Epithelial cell of prostate (primary cell): Measurements from ENCODE around the gene ANAPC2.

Experiments used
- DNase-seq: peaks from one replicate; pipeline ENCODE4 v3.0.0-alpha.2; 2011; ENCODE audit warnings: low read depth, low spot score
- H3K27ac ChIP-seq: fragments of 450-650 bp; 2 replicates; pipeline ENCODE4 v1.5.1; 2017; ENCODE audit warnings: mild to moderate bottlenecking

The ANAPC2 gene

GRCh38 chr9:137165250-137165836 lies 23.0 kb downstream of the ANAPC2 start:
- DNase-seq, result no peak
- H3K27ac ChIP-seq, result no peak overlapping the region

- DNase-seq, result no peak
- no peak overlapping the region for H3K27ac ChIP-seq
Measured at GRCh38 chr9:137164370-137165249, 23.8 kb downstream of the ANAPC2 start.

GRCh38 chr9:137163805-137164204 lies 24.6 kb downstream of the ANAPC2 start:
- H3K27ac ChIP-seq, result no peak overlapping the region
- DNase-seq, result no peak

GRCh38 chr9:137163365-137163715 lies 25.0 kb downstream of the ANAPC2 start:
- no peak overlapping the region for H3K27ac ChIP-seq
- no peak for DNase-seq

GRCh38 chr9:137162505-137163364 lies 25.6 kb downstream of the ANAPC2 start:
- H3K27ac ChIP-seq, result no peak overlapping the region
- no peak for DNase-seq

GRCh38 chr9:137161558-137162486 lies 26.5 kb downstream of the ANAPC2 start:
- no peak for DNase-seq
- H3K27ac ChIP-seq, result no peak overlapping the region

- DNase-seq, result no peak
- no peak overlapping the region for H3K27ac ChIP-seq
Measured at GRCh38 chr9:137160716-137161557, 27.4 kb downstream of the ANAPC2 start.

- no peak for DNase-seq
- H3K27ac ChIP-seq, result no peak overlapping the region
Measured at GRCh38 chr9:137160054-137160425, 28.3 kb downstream of the ANAPC2 start.

- DNase-seq, result no peak
Measured at GRCh38 chr9:137159105-137160053, 29.0 kb downstream of the ANAPC2 start.

GRCh38 chr9:137158625-137159024 lies 29.7 kb downstream of the ANAPC2 start:
- no peak overlapping the region for H3K27ac ChIP-seq
- DNase-seq, result no peak

More at GRCh38 chr9:137159105-137160053, 29.0 kb downstream of the ANAPC2 start:
- H3K27ac ChIP-seq, result no peak overlapping the region

- no peak overlapping the region for H3K27ac ChIP-seq
- DNase-seq, result no peak
Measured at GRCh38 chr9:137157618-137158415, 30.5 kb downstream of the ANAPC2 start.

GRCh38 chr9:137156567-137157375 lies 31.6 kb downstream of the ANAPC2 start:
- no peak overlapping the region for H3K27ac ChIP-seq
- no peak for DNase-seq

- H3K27ac ChIP-seq, result no peak overlapping the region
- DNase-seq, result no peak
Measured at GRCh38 chr9:137152844-137153405, 35.4 kb downstream of the ANAPC2 start.

- H3K27ac ChIP-seq, result no peak overlapping the region
- no peak for DNase-seq
Measured at GRCh38 chr9:137150617-137151457, 37.5 kb downstream of the ANAPC2 start.

GRCh38 chr9:137149942-137150616 lies 38.3 kb downstream of the ANAPC2 start:
- H3K27ac ChIP-seq, result no peak overlapping the region
- DNase-seq, result no peak
